Mesothelial cell of epicardium (in vitro differentiated cells): ENCODE data around the gene HAND2. TPM values are rescaled to one million over a fixed set of nuclear protein-coding genes. Genes with fewer than 3 reads are reported as not detected.
A peak's percentile ranks its signal among the peaks of the same experiment; 100 is the strongest.

Experiments used
- DNase-seq, 2 experiments: peaks; one replicate each; pipeline ENCODE4 v3.0.0; 2021; ENCODE audit warnings: low spot score in 2 of 2; ENCODE audit not compliant: unreplicated experiment in 2 of 2
- H3K27ac Mint-ChIP-seq: 2 replicates; pipeline ENCODE4 v1.8.0; 2021; ENCODE audit warnings: mixed read lengths
- H3K27me3 Mint-ChIP-seq: 2 replicates; pipeline ENCODE4 v1.8.0; 2021; ENCODE audit warnings: low read depth, mixed read lengths
- H3K36me3 Mint-ChIP-seq: 2 replicates; pipeline ENCODE4 v1.8.0; 2021; ENCODE audit warnings: mixed read lengths
- H3K4me1 Mint-ChIP-seq: 2 replicates; pipeline ENCODE4 v1.8.0; 2021; ENCODE audit warnings: mixed read lengths
- H3K4me3 Mint-ChIP-seq: 2 replicates; pipeline ENCODE4 v1.8.0; 2021; ENCODE audit warnings: mild to moderate bottlenecking, moderate library complexity, mixed read lengths
- H3K9me3 Mint-ChIP-seq: 2 replicates; pipeline ENCODE4 v1.8.0; 2021; ENCODE audit warnings: mixed read lengths
- CTCF ChIP-seq: fragments of 200-600 bp; sonication (generic); IDR thresholded peaks from one replicate; pipeline ENCODE4 v1.5.0; 2021; ENCODE audit warnings: antibody characterized with exemption; ENCODE audit not compliant: unreplicated experiment
- total RNA-seq: library from RNA; stranded (reverse); gene quantifications from 3 replicates; pipeline ENCODE4 v1.2.1, GENCODE V29; 2021

The HAND2 gene
- total RNA-seq, 1 donor from 2014 or later, result 34.3 TPM

GRCh38 chr4:173539986-173540385 lies 10.0 kb upstream of the HAND2 start:
- DNase-seq, result no peak
- Mint-ChIP-seq H3K4me3 (no peak overlapping the region), H3K9me3 (no peaks in the 10 kb centered on the region), H3K27me3 (peaks cover 85% of the 10 kb centered on the region), H3K36me3 (peaks cover 8% of the 10 kb centered on the region), H3K4me1 (peaks cover 23% of the 10 kb centered on the region), H3K27ac (no peak overlapping the region)
- no peak for TF ChIP-seq CTCF

- peaks cover 90% of the 10 kb centered on the region for H3K27me3 Mint-ChIP-seq
- TF ChIP-seq CTCF, result no peak
- H3K9me3 Mint-ChIP-seq, result no peaks in the 10 kb centered on the region
- H3K4me1 Mint-ChIP-seq, result peaks cover 26% of the 10 kb centered on the region
- H3K4me3 Mint-ChIP-seq, result peak overlapping the region; percentile 77
- peak overlapping the region; percentile 52 for H3K27ac Mint-ChIP-seq
- peaks cover 8% of the 10 kb centered on the region for H3K36me3 Mint-ChIP-seq
- DNase-seq, result no peak
Measured at GRCh38 chr4:173538909-173539445, 8.9 kb upstream of the HAND2 start.

GRCh38 chr4:173538148-173538908 lies 8.3 kb upstream of the HAND2 start:
- Mint-ChIP-seq H3K4me1 (peaks cover 26% of the 10 kb centered on the region), H3K27me3 (peaks cover 91% of the 10 kb centered on the region), H3K27ac (no peak overlapping the region), H3K9me3 (no peaks in the 10 kb centered on the region), H3K36me3 (peaks cover 8% of the 10 kb centered on the region), H3K4me3 (peak overlapping the region; percentile 77)
- DNase-seq, result peak; percentile 33 to 53
- TF ChIP-seq CTCF, result no peak

- Mint-ChIP-seq H3K27ac (no peak overlapping the region), H3K4me3 (peak overlapping the region; percentile 77), H3K36me3 (peaks cover 11% of the 10 kb centered on the region), H3K4me1 (peaks cover 26% of the 10 kb centered on the region), H3K9me3 (no peaks in the 10 kb centered on the region), H3K27me3 (peaks cover 95% of the 10 kb centered on the region)
- no peak for TF ChIP-seq CTCF
- DNase-seq, result no peak
Measured at GRCh38 chr4:173537613-173538147, 7.7 kb upstream of the HAND2 start.

- Mint-ChIP-seq H3K4me3 (no peak overlapping the region), H3K27me3 (peaks cover 99% of the 10 kb centered on the region), H3K27ac (no peak overlapping the region), H3K36me3 (peaks cover 15% of the 10 kb centered on the region), H3K9me3 (no peaks in the 10 kb centered on the region), H3K4me1 (peaks cover 30% of the 10 kb centered on the region)
- TF ChIP-seq CTCF, result no peak
- DNase-seq, result peak in 1 of 2 experiments; percentile 39
Measured at GRCh38 chr4:173536808-173537429, 6.9 kb upstream of the HAND2 start.
